Transverse colon (tissue), 3 donors: ENCODE results near the gene TJP1.

ENCODE experiments used
- POLR2A ChIP-seq: fragments of 450-650 bp; IDR thresholded peaks from one replicate; pipeline ENCODE4 v1.6.1; 2016; ENCODE audit warnings: antibody characterized with exemption, mild to moderate bottlenecking, moderate library complexity
- TF ChIP-seq, protein P1 (sequence below), 5 experiments: fragments of 200-600 bp in 3 of 5; fragments of 450-650 bp in 2 of 5; sonication (generic) in 3 of 5; IDR thresholded peaks; 1 replicate in 2 of 5; 2 replicates in 3 of 5; pipeline ENCODE4 v1.5.1; 2016 to 2017; ENCODE audit warnings: antibody characterized with exemption in 5 of 5, inconsistent platforms in 3 of 5, mild to moderate bottlenecking in 2 of 5, moderate library complexity in 1 of 5

DNA sequence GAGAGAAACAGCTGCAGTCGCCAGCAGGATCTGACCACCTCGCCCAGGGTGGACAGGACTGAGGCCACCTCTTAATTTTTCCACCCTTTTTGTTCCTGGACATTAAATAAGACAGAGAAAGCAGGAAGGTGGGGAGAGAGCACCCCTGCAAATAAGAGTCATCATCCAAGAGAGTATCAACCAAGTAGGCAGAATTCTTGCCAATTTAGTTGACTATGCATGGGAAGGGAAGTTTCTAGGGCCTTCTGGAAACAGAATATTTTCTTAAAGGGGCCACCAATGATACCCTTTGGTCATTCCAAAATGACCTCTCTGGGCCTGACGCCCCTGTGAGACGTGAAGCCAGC lies 136.2 kb downstream of the TJP1 start:
- TF ChIP-seq, protein P1, sequence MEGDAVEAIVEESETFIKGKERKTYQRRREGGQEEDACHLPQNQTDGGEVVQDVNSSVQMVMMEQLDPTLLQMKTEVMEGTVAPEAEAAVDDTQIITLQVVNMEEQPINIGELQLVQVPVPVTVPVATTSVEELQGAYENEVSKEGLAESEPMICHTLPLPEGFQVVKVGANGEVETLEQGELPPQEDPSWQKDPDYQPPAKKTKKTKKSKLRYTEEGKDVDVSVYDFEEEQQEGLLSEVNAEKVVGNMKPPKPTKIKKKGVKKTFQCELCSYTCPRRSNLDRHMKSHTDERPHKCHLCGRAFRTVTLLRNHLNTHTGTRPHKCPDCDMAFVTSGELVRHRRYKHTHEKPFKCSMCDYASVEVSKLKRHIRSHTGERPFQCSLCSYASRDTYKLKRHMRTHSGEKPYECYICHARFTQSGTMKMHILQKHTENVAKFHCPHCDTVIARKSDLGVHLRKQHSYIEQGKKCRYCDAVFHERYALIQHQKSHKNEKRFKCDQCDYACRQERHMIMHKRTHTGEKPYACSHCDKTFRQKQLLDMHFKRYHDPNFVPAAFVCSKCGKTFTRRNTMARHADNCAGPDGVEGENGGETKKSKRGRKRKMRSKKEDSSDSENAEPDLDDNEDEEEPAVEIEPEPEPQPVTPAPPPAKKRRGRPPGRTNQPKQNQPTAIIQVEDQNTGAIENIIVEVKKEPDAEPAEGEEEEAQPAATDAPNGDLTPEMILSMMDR (IDR thresholded peaks at IDR 0.05), result no peak
- TF ChIP-seq POLR2A, result no peak
